OCI-LY1 (cell line): ENCODE results near the gene C9orf40.

ENCODE experiments used
- H2AFZ ChIP-seq: fragments of 200-600 bp; sonication (generic), shearing (Covaris generic); 2 replicates; pipeline ENCODE4 v1.6.0; 2014; ENCODE audit warnings: antibody characterized with exemption, mild to moderate bottlenecking, low read length
- H3F3A ChIP-seq: fragments of 200-600 bp; sonication (generic), shearing (Covaris generic); 2 replicates; pipeline ENCODE4 v1.6.0; 2014; ENCODE audit warnings: mild to moderate bottlenecking, antibody characterized with exemption, low read length, moderate library complexity; ENCODE audit not compliant: insufficient read depth
- H3K27ac ChIP-seq: fragments of 200-600 bp; sonication (generic); 2 replicates; pipeline ENCODE4 v1.5.1; 2014; ENCODE audit warnings: low read length, mixed run types, mild to moderate bottlenecking, low read depth; ENCODE audit not compliant: poor library complexity, severe bottlenecking
- H3K27me3 ChIP-seq: fragments of 200-600 bp; sonication (generic); 2 replicates; pipeline ENCODE4 v1.6.0; 2014; ENCODE audit warnings: antibody characterized with exemption, mild to moderate bottlenecking, low read length, moderate library complexity; ENCODE audit not compliant: insufficient read depth
- H3K36me3 ChIP-seq: fragments of 200-600 bp; sonication (generic); 2 replicates; pipeline ENCODE4 v1.6.1; 2014; ENCODE audit warnings: mild to moderate bottlenecking, antibody characterized with exemption, low read length, moderate library complexity, mixed read lengths; ENCODE audit not compliant: insufficient read depth
- H3K4me1 ChIP-seq: fragments of 200-600 bp; sonication (generic); 2 replicates; pipeline ENCODE4 v1.5.1; 2014; ENCODE audit warnings: mild to moderate bottlenecking, low read length, moderate library complexity; ENCODE audit not compliant: insufficient read depth, severe bottlenecking
- H3K4me2 ChIP-seq: fragments of 200-600 bp; sonication (generic), shearing (Covaris generic); 2 replicates; pipeline ENCODE4 v1.6.1; 2014; ENCODE audit warnings: low read length
- H3K4me3 ChIP-seq: fragments of 200-600 bp; sonication (generic); 2 replicates; pipeline ENCODE4 v1.5.1; 2014; ENCODE audit warnings: low read length, low read depth, mild to moderate bottlenecking, mixed read lengths; ENCODE audit not compliant: poor library complexity, severe bottlenecking
- H3K79me2 ChIP-seq: fragments of 200-600 bp; shearing (Covaris generic); 2 replicates; pipeline ENCODE4 v1.6.1; 2016; ENCODE audit warnings: mixed run types, low read length, mixed read lengths; ENCODE audit not compliant: insufficient read depth
- H3K9ac ChIP-seq: fragments of 200-600 bp; sonication (generic), shearing (Covaris generic); 2 replicates; pipeline ENCODE4 v1.6.1; 2014; ENCODE audit warnings: mild to moderate bottlenecking, low read length, mixed read lengths
- H3K9me2 ChIP-seq: fragments of 200-600 bp; sonication (generic), shearing (Covaris generic); 2 replicates; pipeline ENCODE4 v1.6.1; 2014; ENCODE audit warnings: low read depth, mild to moderate bottlenecking, low read length, mixed read lengths
- H3K9me3 ChIP-seq: fragments of 200-600 bp; shearing (Covaris generic); 2 replicates; pipeline ENCODE4 v1.6.1; 2014; ENCODE audit warnings: low read length, mixed read lengths
- H4K20me1 ChIP-seq: fragments of 200-600 bp; sonication (generic), shearing (Covaris generic); 2 replicates; pipeline ENCODE4 v1.6.0; 2016; ENCODE audit warnings: mild to moderate bottlenecking, low read length; ENCODE audit not compliant: insufficient read depth
- CTCF ChIP-seq: fragments of 200-600 bp; sonication (generic), shearing (Covaris generic); IDR thresholded peaks from 2 replicates; pipeline ENCODE4 v1.5.1; 2017; ENCODE audit warnings: mild to moderate bottlenecking, antibody characterized with exemption, low read length, moderate library complexity, mixed read lengths
- EZH2 ChIP-seq: fragments of 200-600 bp; sonication (generic), shearing (Covaris generic); IDR thresholded peaks from 2 replicates; pipeline ENCODE4 v1.8.0; 2017; ENCODE audit warnings: borderline replicate concordance, mixed run types, mild to moderate bottlenecking, antibody characterized with exemption, low read length, moderate library complexity, mixed read lengths

C9orf40 gene

DNA sequence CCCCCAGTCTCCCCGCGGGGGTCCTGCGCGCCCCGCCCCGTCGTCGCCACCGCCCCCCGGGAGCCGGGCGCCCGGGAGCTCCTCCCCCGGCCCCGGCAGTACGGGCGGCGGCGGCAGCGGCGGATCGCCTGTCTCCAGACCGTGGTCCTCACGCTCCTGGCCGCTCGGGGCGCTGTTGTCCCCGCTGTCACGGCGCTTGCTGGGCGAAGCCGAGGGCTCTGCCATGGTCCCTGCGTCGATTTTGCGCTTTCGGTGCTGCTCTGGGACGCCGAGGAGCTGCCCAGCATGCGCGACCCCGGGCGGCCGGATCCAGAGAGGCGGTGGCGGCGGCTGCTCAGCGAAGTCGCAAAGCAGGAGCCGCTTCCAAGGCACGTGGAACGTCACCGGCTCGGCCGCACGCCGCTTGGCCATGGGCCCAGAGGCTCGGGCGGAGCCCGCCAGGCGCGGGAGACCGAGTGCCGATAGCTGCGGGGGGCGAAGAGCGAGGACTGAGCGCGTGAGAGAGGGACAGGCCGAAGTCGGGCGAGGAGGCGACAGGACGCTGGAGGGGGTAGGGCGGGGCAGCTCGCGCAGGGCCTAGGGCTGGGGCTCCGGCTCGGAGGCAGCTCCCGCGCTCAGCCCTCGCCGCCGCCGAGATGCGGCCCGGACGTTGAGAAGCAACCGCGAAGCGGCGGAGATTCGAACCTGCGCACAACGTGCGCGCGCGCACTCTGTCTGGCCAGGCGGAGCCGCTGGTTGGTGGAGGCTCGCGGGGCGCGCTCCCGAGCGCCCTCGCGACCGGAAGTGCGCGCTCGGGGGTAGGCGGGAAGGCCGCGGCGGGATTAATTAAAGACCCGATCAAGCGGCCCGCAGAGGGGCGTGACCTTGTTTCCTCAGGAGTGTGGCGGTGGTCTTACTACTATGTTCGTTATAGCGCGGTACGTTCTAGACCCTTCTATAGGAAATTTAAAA lies at the start of gene C9orf40:
Gene C9orf40 (minus strand): TSS at position 712 of the 951 bp plus-strand sequence. CDS start 301 bp downstream, at position 411.
- H3K9me2 ChIP-seq, result no peaks in the 10 kb centered on the region
- peak within 1 kb of the TSS; percentile 87 for H3K27ac ChIP-seq
- H3K9me3 ChIP-seq, result no peaks in the 10 kb centered on the region
- peaks cover 16% of the 10 kb centered on the region for H3K79me2 ChIP-seq
- H3K9ac ChIP-seq, result peak within 1 kb of the TSS; percentile 95
- peak within 1 kb of the TSS; percentile 91 for H3K4me2 ChIP-seq
- no peak within 1 kb of the TSS for H2AFZ ChIP-seq
- H3K4me1 ChIP-seq, result peaks cover 43% of the 10 kb centered on the region
- H3F3A ChIP-seq, result no peaks in the 10 kb centered on the region
- H3K27me3 ChIP-seq, result no peaks in the 10 kb centered on the region
- H3K4me3 ChIP-seq, result peak within 1 kb of the TSS; percentile 95
- H3K36me3 ChIP-seq, result peaks cover 5% of the 10 kb centered on the region; the same call in 1 of the 2 replicates
- H4K20me1 ChIP-seq, result no peaks in the 10 kb centered on the region
- TF ChIP-seq EZH2, result no peak
- peak; percentile 67 for TF ChIP-seq CTCF

DNA sequence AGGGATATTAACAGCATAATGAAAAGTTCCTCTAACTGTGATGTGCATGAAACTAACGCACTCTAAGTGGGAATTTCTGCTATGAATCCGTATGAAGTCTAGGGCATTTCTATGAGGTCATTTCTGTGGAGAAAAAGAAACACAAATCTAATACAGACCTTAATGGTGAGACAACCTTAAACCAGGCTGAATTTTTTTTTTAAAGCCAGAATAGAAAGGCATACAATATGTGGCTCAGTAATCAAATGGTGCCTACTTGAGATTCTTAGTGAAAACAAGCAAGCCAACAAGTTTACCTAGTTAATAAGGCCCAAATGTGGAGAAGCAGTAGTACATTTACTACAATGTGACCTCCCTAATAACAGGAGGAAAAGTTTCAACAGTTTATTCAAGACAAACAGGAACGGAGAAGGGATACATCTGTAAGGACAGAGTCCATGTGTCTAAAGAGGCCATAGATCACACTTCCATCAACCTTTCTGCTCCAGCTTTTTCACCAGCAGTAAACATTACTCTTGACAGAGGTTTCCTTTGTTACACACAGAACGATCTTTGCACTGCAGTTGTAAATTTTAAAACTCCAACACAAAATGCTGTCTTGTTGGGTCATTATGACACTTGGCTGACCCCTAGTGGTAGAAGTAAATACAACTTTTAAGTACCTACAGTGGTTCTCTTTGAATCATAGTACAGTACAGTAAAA lies 49.2 kb upstream of the C9orf40 start:
- H3K4me1 ChIP-seq, result no peaks in the 10 kb centered on the region
- no peaks in the 10 kb centered on the region for H4K20me1 ChIP-seq
- no peaks in the 10 kb centered on the region for H3K27me3 ChIP-seq
- H3F3A ChIP-seq, result no peaks in the 10 kb centered on the region
- H3K4me2 ChIP-seq, result no peak overlapping the region
- H3K36me3 ChIP-seq, result peaks cover 16% of the 10 kb centered on the region
- no peak overlapping the region for H3K27ac ChIP-seq
- H2AFZ ChIP-seq, result no peak overlapping the region
- no peak overlapping the region for H3K9ac ChIP-seq
- H3K4me3 ChIP-seq, result no peak overlapping the region
- no peaks in the 10 kb centered on the region for H3K9me3 ChIP-seq
- H3K79me2 ChIP-seq, result no peaks in the 10 kb centered on the region
- TF ChIP-seq CTCF (peak; percentile 82), EZH2 (no peak)
- no peaks in the 10 kb centered on the region for H3K9me2 ChIP-seq

DNA sequence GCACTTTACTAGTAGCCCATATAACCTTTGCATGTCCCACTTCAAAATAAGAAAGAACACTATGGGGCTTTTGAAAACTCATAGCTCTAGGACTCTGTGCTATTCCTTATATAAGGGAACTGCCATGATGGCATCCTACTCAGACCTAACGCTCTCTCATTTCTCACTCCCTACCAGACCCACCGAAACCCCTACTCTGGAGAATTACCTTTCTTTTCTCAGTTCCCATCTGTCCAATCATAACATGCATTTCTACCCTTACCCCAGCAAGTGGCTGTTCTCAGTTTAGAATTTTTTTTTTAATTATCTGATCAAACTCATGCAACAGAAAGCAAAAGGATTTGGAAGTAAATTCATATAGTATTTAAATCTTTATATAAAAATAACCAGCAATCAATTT lies 48.1 kb upstream of the C9orf40 start:
- no peak for TF ChIP-seq CTCF
- TF ChIP-seq EZH2, result no peak
- H3F3A ChIP-seq, result no peaks in the 10 kb centered on the region
- no peaks in the 10 kb centered on the region for H3K4me1 ChIP-seq
- no peak overlapping the region for H2AFZ ChIP-seq
- H3K79me2 ChIP-seq, result no peaks in the 10 kb centered on the region
- no peaks in the 10 kb centered on the region for H3K27me3 ChIP-seq
- no peak overlapping the region for H3K9ac ChIP-seq
- no peaks in the 10 kb centered on the region for H3K9me2 ChIP-seq
- no peak overlapping the region for H3K4me2 ChIP-seq
- no peak overlapping the region for H3K27ac ChIP-seq
- H3K4me3 ChIP-seq, result no peak overlapping the region
- no peaks in the 10 kb centered on the region for H3K9me3 ChIP-seq
- H3K36me3 ChIP-seq, result peaks cover 22% of the 10 kb centered on the region
- no peaks in the 10 kb centered on the region for H4K20me1 ChIP-seq
